Measurements from ENCODE around the gene DBNDD1.

DNA sequence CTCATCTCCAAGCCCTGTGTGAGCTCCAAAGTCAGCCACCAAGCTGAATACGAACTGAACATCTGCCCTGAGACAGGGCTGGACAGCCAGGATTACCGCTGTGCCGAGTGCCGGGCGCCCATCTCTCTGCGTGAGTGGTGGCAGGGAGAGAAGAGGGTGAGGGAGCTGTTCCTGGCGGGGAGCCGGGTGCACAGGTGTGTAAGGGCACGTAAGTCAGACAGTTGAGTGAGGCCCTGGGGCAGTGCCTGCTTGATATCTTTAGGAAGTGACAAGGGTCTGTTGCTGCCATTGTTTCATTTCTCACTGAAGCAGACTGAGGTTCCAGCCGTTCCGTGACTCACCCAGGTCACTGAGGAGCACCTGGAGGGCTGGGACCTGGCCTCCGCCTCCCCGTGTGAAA is 58.3 kb downstream of the DBNDD1 start:
- TF ChIP-seq, protein P1, sequence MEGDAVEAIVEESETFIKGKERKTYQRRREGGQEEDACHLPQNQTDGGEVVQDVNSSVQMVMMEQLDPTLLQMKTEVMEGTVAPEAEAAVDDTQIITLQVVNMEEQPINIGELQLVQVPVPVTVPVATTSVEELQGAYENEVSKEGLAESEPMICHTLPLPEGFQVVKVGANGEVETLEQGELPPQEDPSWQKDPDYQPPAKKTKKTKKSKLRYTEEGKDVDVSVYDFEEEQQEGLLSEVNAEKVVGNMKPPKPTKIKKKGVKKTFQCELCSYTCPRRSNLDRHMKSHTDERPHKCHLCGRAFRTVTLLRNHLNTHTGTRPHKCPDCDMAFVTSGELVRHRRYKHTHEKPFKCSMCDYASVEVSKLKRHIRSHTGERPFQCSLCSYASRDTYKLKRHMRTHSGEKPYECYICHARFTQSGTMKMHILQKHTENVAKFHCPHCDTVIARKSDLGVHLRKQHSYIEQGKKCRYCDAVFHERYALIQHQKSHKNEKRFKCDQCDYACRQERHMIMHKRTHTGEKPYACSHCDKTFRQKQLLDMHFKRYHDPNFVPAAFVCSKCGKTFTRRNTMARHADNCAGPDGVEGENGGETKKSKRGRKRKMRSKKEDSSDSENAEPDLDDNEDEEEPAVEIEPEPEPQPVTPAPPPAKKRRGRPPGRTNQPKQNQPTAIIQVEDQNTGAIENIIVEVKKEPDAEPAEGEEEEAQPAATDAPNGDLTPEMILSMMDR (IDR thresholded peaks at IDR 0.05): no peak
- TF ChIP-seq POLR2AphosphoS5 (IDR thresholded peaks at IDR 0.05; ENCODE audit: low read depth, low read length) (no peak), TCF7L2 (IDR thresholded peaks at IDR 0.05; ENCODE audit: low read depth, low read length) (no peak)
- TF ChIP-seq, protein P2, sequence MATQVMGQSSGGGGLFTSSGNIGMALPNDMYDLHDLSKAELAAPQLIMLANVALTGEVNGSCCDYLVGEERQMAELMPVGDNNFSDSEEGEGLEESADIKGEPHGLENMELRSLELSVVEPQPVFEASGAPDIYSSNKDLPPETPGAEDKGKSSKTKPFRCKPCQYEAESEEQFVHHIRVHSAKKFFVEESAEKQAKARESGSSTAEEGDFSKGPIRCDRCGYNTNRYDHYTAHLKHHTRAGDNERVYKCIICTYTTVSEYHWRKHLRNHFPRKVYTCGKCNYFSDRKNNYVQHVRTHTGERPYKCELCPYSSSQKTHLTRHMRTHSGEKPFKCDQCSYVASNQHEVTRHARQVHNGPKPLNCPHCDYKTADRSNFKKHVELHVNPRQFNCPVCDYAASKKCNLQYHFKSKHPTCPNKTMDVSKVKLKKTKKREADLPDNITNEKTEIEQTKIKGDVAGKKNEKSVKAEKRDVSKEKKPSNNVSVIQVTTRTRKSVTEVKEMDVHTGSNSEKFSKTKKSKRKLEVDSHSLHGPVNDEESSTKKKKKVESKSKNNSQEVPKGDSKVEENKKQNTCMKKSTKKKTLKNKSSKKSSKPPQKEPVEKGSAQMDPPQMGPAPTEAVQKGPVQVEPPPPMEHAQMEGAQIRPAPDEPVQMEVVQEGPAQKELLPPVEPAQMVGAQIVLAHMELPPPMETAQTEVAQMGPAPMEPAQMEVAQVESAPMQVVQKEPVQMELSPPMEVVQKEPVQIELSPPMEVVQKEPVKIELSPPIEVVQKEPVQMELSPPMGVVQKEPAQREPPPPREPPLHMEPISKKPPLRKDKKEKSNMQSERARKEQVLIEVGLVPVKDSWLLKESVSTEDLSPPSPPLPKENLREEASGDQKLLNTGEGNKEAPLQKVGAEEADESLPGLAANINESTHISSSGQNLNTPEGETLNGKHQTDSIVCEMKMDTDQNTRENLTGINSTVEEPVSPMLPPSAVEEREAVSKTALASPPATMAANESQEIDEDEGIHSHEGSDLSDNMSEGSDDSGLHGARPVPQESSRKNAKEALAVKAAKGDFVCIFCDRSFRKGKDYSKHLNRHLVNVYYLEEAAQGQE (IDR thresholded peaks at IDR 0.05; ENCODE audit: insufficient read depth in 1 of 2, low read depth in 2 of 2, low read length in 1 of 2): no peak

Data from Panc1 (cell line).